SJSA1 (cell line): ENCODE measurements around the gene NCOA5. TPM values are rescaled to one million over a fixed set of nuclear protein-coding genes. Genes with fewer than 3 reads are reported as not detected.
"Not testable (repeated sequence)": the region's sequence is repeated elsewhere in the genome, so short reads cannot be mapped to it uniquely, and the experiment has no call there.

Experiments
- DNase-seq, 2 experiments: peaks; one replicate each; pipeline ENCODE4 v3.0.0-alpha.2; 2015 to 2020; ENCODE audit warnings: low spot score in 2 of 2, low read depth in 1 of 2
- H3K27ac ChIP-seq: fragments of 250-450 bp; sonication (Bioruptor Pico); 2 replicates; pipeline ENCODE4 v1.5.1; 2020; ENCODE audit warnings: mild to moderate bottlenecking, moderate library complexity
- H3K27me3 ChIP-seq: fragments of 250-450 bp; sonication (Bioruptor Pico); replicated peaks from 2 replicates; pipeline ENCODE4 v1.5.1; 2020; ENCODE audit warnings: mild to moderate bottlenecking, moderate library complexity
- H3K36me3 ChIP-seq: fragments of 250-450 bp; sonication (Bioruptor Pico); 2 replicates; pipeline ENCODE4 v1.5.1; 2020; ENCODE audit warnings: mild to moderate bottlenecking
- H3K4me1 ChIP-seq: fragments of 250-450 bp; sonication (Bioruptor Pico); replicated peaks from 2 replicates; pipeline ENCODE4 v1.6.1; 2021; ENCODE audit warnings: mild to moderate bottlenecking
- H3K4me3 ChIP-seq: fragments of 250-450 bp; sonication (Bioruptor Pico); 2 replicates; pipeline ENCODE4 v1.5.1; 2020; ENCODE audit warnings: mild to moderate bottlenecking
- H3K9me3 ChIP-seq: fragments of 250-450 bp; sonication (Bioruptor Pico); replicated peaks from 2 replicates; pipeline ENCODE4 v1.5.1; 2020; ENCODE audit warnings: mild to moderate bottlenecking
- total RNA-seq: library from RNA; depleted of rRNA; stranded (reverse); fragments of >200 nt; shearing (Covaris generic); gene quantifications from 2 replicates; pipeline ENCODE4 v1.2.3, GENCODE V29; 2014

NCOA5 gene
- total RNA-seq, 1 experiment from 2014 or later, result 25.8 TPM

DNA sequence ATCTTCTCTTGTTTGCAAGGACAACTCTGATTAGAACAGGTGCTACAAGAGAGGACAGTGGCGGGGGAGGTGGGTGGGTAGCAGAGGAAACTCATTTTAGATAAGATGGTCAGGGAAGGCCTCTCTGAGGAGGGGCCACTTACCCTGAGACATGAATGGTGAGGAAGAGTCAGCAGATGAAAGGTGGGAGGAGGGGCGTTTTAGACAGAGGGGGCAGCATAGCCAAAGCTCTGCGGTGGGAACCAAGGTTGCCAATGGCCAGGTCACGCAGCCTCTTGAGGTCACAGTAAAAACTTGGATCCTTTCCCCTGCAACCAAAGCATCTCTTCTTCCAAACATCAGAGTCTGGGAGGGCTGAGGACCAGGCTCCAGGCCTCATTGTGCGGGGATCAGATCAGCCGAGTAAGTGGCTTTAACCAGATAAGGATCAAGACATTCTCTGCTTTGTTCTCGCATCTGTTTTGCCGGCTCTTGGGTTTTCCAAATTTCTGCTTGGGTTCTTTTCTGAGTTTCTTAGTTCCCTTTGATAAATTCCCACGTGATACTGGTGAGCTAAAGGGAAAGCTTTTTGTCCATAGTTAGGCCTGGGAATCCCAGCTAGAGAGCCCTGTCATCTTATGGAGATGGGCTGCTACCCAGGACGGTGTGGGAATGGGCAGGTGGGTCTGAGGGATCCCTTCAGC lies 22.8 kb upstream of the NCOA5 start:
- H3K9me3 ChIP-seq, result no peaks in the 10 kb centered on the region
- no peak overlapping the region for H3K27ac ChIP-seq
- no peak for DNase-seq
- no peaks in the 10 kb centered on the region for H3K4me1 ChIP-seq
- H3K4me3 ChIP-seq, result no peak overlapping the region
- H3K27me3 ChIP-seq, result peaks cover 34% of the 10 kb centered on the region
- no peaks in the 10 kb centered on the region for H3K36me3 ChIP-seq

DNA sequence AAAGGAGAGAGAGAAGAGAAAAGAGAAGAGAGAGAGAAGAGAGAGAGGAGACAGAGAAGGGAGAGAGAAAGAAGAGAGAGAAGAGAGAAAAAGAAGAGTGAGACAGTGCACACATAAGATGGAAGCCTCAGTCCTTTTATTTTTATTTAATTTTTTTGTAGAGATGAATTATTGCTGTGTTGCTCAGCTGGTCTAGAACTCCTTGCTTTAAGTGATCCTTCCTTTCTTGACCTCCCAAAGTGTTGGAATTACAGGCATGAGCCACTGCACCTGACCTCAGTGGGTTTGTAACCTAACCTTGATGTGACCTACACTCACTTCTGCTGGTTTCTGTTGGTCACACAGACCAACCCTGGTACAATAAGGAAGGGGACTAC lies 22.1 kb upstream of the NCOA5 start:
- H3K4me1 ChIP-seq, result no peaks in the 10 kb centered on the region
- H3K4me3 ChIP-seq, result no peak overlapping the region

DNA sequence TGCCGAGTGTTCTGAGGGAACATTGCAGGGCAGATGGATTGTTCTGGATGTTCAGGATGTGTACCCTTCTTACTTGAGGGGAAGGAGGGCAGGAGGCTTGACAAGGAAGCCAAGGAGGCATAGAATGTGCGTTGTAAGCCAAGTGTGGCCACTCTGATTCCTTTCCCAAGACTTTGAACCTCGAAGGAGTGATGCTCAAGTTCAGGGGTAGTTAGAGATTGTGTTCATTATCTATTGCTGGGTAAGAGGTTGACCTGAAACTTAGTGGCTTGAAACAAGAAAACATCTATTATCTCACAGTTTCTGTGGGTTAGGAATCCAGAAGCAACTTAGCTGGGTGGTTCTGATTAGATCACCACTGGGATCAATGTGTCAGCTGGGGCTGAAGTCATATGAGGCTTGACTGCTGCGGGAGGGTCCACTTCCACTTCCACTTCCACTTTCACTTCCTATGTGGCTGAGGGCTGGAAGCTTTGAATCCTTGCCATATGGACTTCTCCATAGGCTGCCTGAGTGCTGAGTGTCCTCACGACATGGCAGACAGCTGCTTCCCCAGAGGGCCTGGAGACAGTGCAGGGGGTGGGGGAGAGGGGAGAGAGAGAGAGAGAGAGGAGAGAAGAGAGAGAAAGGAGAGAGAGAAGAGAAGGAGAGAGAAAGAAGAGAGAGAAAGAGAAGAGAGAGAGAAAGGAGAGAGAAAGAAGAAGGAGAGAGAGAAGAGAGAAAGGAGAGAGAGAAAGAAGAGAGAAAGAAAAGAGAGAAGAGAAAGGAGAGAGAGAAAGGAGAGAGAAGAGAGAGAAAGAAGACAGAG lies 21.5 kb upstream of the NCOA5 start:
- no peak overlapping the region for H3K4me3 ChIP-seq
- no peak for DNase-seq
- H3K4me1 ChIP-seq, result no peaks in the 10 kb centered on the region
- H3K27me3 ChIP-seq, result peaks cover 32% of the 10 kb centered on the region
- no peaks in the 10 kb centered on the region for H3K36me3 ChIP-seq
- H3K27ac ChIP-seq, result no peak overlapping the region
- H3K9me3 ChIP-seq, result no peaks in the 10 kb centered on the region

More for the DNA sequence above, 22.1 kb upstream of the NCOA5 start:
- no peaks in the 10 kb centered on the region for H3K9me3 ChIP-seq
- H3K36me3 ChIP-seq, result no peaks in the 10 kb centered on the region
- H3K27me3 ChIP-seq, result peaks cover 34% of the 10 kb centered on the region
- H3K27ac ChIP-seq, result no peak overlapping the region
- no peak for DNase-seq

DNA sequence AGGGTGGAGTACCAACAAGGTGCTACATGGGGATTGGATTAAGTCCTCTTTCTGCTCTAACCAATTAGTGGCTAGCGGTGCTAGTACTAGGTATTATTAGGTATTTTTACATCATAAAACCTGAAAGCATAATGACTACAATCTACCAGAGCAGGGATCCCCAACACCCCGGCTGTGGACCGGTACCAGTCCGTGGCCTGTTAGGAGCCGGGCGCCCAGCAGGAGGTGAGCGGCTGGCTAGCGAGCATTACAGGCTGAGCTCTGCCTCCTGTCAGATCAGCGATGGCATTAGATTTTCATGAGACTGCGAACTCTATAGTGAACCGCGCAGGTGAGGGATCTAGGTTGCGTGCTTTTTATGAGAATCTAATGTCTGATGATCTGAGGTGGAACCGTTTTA lies 19.2 kb upstream of the NCOA5 start:
- Histone ChIP-seq H3K27me3 (peaks cover 36% of the 10 kb centered on the region), H3K9me3 (no peaks in the 10 kb centered on the region), H3K36me3 (no peaks in the 10 kb centered on the region), H3K4me1 (no peaks in the 10 kb centered on the region), H3K4me3 (no peak overlapping the region), H3K27ac (no peak overlapping the region)
- DNase-seq, result no peak

DNA sequence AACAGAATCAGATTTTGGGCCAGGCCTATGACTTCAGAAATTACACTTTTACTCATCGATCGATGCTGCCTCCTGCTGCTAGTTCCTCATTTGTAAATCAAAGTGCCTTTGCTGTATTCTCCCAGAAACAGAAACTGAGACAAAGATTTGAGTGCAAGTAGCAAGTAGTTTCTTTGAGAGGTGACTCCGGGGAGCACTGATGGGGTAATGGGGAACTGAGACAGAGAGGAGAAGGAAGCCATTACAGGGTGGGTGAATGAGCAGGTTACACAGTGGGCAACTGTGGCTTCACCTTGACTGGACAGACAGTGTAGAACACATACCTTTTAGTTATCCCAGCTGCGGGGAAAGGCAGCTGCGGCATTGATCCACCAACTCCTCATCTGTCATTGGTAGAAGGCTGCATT lies 18.7 kb upstream of the NCOA5 start:
- H3K36me3 ChIP-seq, result no peaks in the 10 kb centered on the region
- H3K4me3 ChIP-seq, result no peak overlapping the region
- no peak overlapping the region for H3K27ac ChIP-seq
- no peak for DNase-seq
- no peaks in the 10 kb centered on the region for H3K9me3 ChIP-seq
- H3K4me1 ChIP-seq, result no peaks in the 10 kb centered on the region
- H3K27me3 ChIP-seq, result peaks cover 38% of the 10 kb centered on the region

DNA sequence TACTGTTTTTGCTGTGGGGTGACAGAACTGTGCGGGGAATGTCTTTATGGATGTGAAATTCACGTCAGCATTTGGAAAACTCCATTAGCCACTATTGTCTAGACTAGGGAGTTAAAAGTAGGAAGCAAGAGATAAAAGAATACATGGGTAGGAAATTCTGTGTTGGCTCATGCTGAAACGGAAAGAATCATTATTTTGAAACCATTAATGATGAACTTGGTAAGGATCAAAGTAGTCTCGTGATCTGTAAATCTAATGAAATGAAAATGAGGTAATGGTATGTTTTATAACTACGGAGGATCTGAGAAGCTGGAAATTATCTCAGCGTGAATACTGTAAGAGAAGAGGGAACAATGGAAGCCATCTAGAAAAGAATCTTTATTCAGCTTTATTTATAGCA lies 17.3 kb upstream of the NCOA5 start:
- Histone ChIP-seq H3K36me3 (no peaks in the 10 kb centered on the region), H3K9me3 (no peaks in the 10 kb centered on the region), H3K27me3 (peaks cover 38% of the 10 kb centered on the region), H3K4me1 (no peaks in the 10 kb centered on the region), H3K4me3 (no peak overlapping the region), H3K27ac (no peak overlapping the region)
- no peak for DNase-seq

DNA sequence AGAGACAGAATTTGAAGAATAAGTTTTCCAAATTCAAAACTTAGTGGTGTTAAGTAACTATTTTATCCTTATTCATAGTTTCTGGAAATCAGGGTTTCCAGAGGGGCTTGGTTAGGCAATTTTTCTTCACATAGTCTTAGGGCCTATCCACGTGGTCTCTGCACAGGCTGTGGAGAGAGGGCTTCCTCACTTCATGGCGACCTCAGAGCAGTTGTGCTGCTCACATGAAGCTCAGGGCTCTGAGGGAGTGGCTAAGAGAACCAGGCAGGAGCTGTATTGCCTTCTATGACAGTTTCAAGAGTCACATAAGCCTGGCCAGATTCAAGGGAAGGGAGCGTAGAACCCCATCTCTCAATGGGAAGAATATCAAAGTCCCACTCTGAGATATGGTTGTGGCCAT lies 14.5 kb upstream of the NCOA5 start:
- Histone ChIP-seq H3K27ac (no peak overlapping the region), H3K27me3 (peaks cover 38% of the 10 kb centered on the region), H3K4me3 (no peak overlapping the region), H3K4me1 (no peaks in the 10 kb centered on the region), H3K36me3 (no peaks in the 10 kb centered on the region), H3K9me3 (no peaks in the 10 kb centered on the region)
- no peak for DNase-seq

DNA sequence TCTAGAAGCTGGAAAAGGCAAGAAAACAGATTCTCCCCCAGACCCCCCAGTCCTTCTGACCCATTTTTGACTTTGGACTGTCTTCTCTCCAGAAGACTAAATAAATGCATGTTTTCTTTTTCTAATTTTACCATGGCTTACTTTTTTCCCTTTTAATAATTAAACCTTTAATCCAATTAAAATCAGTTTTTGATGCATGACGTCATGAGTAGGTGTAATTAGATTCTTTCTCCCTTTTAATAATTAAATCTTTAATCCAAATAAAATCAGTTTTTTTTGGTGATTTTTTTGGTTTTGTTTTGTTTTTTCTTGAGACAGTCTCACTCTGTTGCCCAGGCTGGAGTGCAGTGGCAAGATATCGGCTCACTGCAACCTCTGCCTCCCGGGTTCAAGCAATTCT lies 13.2 kb upstream of the NCOA5 start:
- Histone ChIP-seq H3K27me3 (peaks cover 48% of the 10 kb centered on the region), H3K4me1 (no peaks in the 10 kb centered on the region), H3K36me3 (no peaks in the 10 kb centered on the region), H3K9me3 (no peaks in the 10 kb centered on the region), H3K4me3 (no peak overlapping the region), H3K27ac (no peak overlapping the region)
- no peak for DNase-seq

DNA sequence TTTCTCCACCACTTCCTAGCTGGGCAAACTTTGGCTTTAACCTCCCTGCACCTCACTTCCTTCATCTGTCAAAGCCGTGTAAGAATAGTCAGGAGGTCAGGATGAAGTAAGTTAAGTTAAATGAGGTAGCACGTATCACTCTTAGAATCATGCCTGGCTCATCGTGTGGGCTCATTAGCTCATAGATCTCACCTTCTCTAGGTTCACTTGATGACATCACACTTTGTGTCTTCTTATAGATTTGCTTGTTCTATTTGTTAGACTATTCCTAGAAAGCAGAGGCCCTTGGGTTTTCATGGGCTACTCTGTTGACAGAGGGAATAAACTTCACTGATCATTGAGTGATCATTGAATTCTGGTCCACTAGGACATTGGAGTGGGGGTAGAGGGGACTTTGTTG lies 12.2 kb upstream of the NCOA5 start:
- DNase-seq, result no peak
- Histone ChIP-seq H3K36me3 (no peaks in the 10 kb centered on the region), H3K27me3 (peaks cover 57% of the 10 kb centered on the region), H3K9me3 (no peaks in the 10 kb centered on the region), H3K4me3 (no peak overlapping the region), H3K4me1 (no peaks in the 10 kb centered on the region), H3K27ac (no peak overlapping the region)

DNA sequence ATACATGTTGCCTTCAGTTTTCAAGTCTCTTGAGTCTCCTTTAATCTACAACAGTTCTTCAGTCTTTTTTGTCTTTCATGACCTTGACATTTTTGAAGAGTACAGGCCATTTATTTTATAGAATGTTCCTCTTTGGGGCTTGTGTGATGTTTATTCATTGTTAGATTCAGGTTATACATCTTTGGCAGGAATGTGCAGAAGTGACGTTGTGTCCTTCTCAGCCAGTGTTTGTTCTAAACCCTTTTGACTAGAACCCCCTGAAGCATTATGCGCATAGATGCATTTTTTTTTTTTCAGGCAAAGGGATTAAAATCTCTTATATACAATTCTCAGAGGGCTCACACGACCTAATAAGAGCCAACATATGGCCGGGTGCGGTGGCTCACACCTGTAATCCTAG lies 11.2 kb upstream of the NCOA5 start:
- H3K27ac ChIP-seq, result no peak overlapping the region
- peaks cover 59% of the 10 kb centered on the region for H3K27me3 ChIP-seq
- H3K9me3 ChIP-seq, result no peaks in the 10 kb centered on the region
- no peak for DNase-seq
- H3K36me3 ChIP-seq, result no peaks in the 10 kb centered on the region
- no peak overlapping the region for H3K4me3 ChIP-seq
- no peaks in the 10 kb centered on the region for H3K4me1 ChIP-seq

DNA sequence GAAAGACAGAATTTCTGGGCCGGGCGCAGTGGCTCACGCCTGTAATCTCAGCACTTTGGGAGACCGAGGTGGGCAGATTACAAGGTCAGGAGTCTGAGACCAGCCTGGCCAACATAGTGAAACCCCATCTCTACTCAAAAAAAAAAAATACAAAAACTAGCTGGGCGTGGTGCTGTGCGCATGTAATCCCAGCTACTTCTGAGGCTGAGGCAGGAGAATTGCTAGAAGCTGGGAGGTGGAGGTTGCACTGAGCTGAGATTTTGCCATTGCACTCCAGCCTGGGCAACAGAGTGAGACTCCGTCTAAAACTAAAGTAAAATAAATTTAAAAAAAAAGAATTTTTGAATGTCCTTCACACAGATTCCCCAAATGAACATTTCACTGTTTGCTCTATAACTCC lies 10.7 kb upstream of the NCOA5 start:
- not testable (repeated sequence) for H3K4me3 ChIP-seq, DNase-seq, H3K27ac ChIP-seq, H3K4me1 ChIP-seq, H3K9me3 ChIP-seq, H3K36me3 ChIP-seq
- H3K27me3 ChIP-seq, result peaks cover 54% of the 10 kb centered on the region

DNA sequence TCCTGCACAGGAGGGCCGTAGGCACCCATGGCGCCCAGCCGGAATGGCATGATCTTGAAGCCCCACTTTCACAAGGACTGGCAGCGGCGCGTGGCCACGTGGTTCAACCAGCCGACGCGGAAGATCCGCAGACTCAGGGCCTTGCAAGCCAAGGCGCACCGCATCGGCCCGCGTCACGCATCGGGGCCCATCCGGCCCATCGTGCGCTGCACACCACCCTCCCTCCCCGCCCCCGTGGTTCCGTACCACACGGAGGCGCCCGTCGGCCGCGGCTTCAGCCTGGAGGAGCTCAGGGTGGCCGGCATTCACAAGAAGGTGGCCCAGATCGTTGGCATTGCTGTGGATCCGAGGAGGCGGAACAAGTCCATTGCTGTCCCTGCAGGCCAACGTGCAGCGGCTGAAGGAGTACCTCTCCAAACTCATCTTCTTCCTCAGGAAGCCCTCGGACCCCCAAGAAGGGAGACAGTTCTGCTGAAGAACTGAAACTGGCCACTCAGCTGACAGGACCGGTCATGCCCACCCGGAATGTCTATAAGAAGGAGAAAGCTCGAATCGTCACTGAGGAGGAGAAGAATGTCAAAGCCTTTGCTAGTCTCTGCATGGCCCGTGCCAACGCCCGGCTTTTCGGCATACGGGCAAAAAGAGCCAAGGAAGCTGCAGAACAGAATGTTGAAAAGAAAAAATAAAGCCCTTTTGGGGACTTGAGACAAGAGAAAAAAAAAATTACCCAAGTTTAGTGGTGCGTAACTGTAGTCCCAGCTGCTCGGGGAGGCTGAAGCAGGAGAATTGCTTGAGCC lies 9.9 kb upstream of the NCOA5 start:
- H3K4me1 ChIP-seq, result no peaks in the 10 kb centered on the region
- DNase-seq, result no peak
- no peaks in the 10 kb centered on the region for H3K36me3 ChIP-seq
- no peaks in the 10 kb centered on the region for H3K9me3 ChIP-seq
- H3K27me3 ChIP-seq, result peaks cover 53% of the 10 kb centered on the region
- no peak overlapping the region for H3K4me3 ChIP-seq
- H3K27ac ChIP-seq, result no peak overlapping the region

DNA sequence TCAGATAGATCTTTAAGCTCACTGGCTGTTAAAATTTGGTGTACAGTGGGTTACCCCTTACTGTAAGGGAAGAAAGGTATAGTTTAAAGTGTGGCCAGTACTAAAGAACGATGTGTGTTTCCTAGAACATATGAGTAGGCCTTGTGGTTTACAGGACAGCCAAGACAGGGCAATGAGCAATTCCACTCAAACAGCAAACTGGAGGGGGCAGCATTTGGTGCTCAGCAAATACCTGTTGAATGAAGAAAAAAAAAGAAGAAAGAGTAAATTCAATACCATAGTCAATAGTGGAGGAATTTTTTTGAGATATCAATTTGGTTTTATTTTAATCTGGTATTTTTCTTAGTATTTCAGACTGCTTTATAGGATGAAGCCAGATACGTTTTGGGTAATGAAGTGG lies 3.8 kb upstream of the NCOA5 start:
- H3K4me1 ChIP-seq, result peaks cover 1% of the 10 kb centered on the region
- H3K27me3 ChIP-seq, result peaks cover 20% of the 10 kb centered on the region
- H3K27ac ChIP-seq, result no peak overlapping the region
- peaks cover 8% of the 10 kb centered on the region for H3K36me3 ChIP-seq
- no peak for DNase-seq
- no peak overlapping the region for H3K4me3 ChIP-seq
- no peaks in the 10 kb centered on the region for H3K9me3 ChIP-seq
